ENCODE measurements around the gene BUD31. TPM values are rescaled to one million over a fixed set of nuclear protein-coding genes. Genes with fewer than 3 reads are reported as not detected.

The BUD31 gene
- total and polyA plus RNA-seq, 2 of the 4 experiments (the other 2 are of a cell fraction): 72.6 to 97.2 TPM

- Histone ChIP-seq H4K20me1 (ENCODE audit: insufficient read depth, low read length) (peaks cover 23% of the 10 kb centered on the region), H3K23ac (ENCODE audit: low read depth, low read length) (no peak overlapping the region), H3K79me1 (ENCODE audit: low read depth in 1 of 2, low read length in 2 of 2) (peaks cover 11 to 45% of the 10 kb centered on the region in 2 experiments; a peak in 3 of 4 replicates), H3K4me2 (ENCODE audit: low read depth, low read length) (no peak overlapping the region), H3K4ac (ENCODE audit: low read depth, low read length) (no peak overlapping the region), H2BK5ac (ENCODE audit: low read depth, low read length, poor library complexity, severe bottlenecking) (no peak overlapping the region), H3K56ac (ENCODE audit: extremely low read depth, insufficient read depth, low read length) (no peak overlapping the region), H3K14ac (replicated peaks; ENCODE audit: low read depth, low read length) (no peak overlapping the region), H2AK5ac (ENCODE audit: low read depth, low read length) (no peak overlapping the region), H3K18ac (ENCODE audit: low read depth, low read length) (no peak overlapping the region), H3K9ac (ENCODE audit: low read depth, low read length) (no peak overlapping the region), H2AFZ (replicated peaks; ENCODE audit: low read length, poor library complexity) (no peak overlapping the region), H2BK20ac (ENCODE audit: low read depth, low read length) (no peak overlapping the region), H2AK9ac (replicated peaks; ENCODE audit: low read depth, low read length, poor library complexity) (no peak overlapping the region), H4K91ac (ENCODE audit: insufficient read depth, low read depth, low read length) (no peak overlapping the region), H3K27ac (ENCODE audit: insufficient read depth, low read length) (no peak overlapping the region), H4K5ac (ENCODE audit: low read depth, low read length) (no peak overlapping the region), H3K27me3 (ENCODE audit: control insufficient read depth, insufficient read depth, low read length) (no peaks in the 10 kb centered on the region), H2BK15ac (ENCODE audit: low read depth, low read length) (no peak overlapping the region), H3K4me1 (ENCODE audit: control insufficient read depth, insufficient read depth, low read length) (peaks cover 6% of the 10 kb centered on the region), H4K8ac (ENCODE audit: low read depth in 2 of 2, low read length in 2 of 2) (no peak overlapping the region), H2BK120ac (ENCODE audit: low read depth, low read length) (no peak overlapping the region), H3K9me3 (ENCODE audit: control insufficient read depth, insufficient read depth, low read length) (no peaks in the 10 kb centered on the region), H3K36me3 (ENCODE audit: control insufficient read depth, insufficient read depth, low read length) (peaks cover 32% of the 10 kb centered on the region), H3K4me3 (ENCODE audit: insufficient read depth, low read depth, low read length) (no peak overlapping the region), H3K9me1 (ENCODE audit: insufficient read depth, low read length) (peaks cover 7% of the 10 kb centered on the region)
- ChIA-PET CTCF (no interaction called here), POLR2A (ENCODE audit: unreplicated experiment) (no interaction called here)
- in situ Hi-C loops (cut with MboI; ENCODE audit: low sequenced_read_pairs) (no loop called here), intact Hi-C loops (cut with micrococcal nuclease) (no loop called here), dilution Hi-C loops (cut with HindIII; ENCODE audit: low sequenced_read_pairs, unreplicated experiment) (no loop called here)
- no peak for ATAC-seq (ENCODE audit: low read depth)
- DNase-seq: no peak
- 100% methylated on average over 2 of the region's 11 CpGs; no CpG with 5 or more reads in 1 of the 2 experiments for WGBS, 2 experiments (ENCODE audit: extremely low coverage in 2 of 2, insufficient read length in 1 of 2)
- TF ChIP-seq FOS (IDR thresholded peaks at IDR 0.05; ENCODE audit: low read depth, low read length): no peak
- no peak for TF ChIP-seq SMC3 (IDR thresholded peaks at IDR 0.05; ENCODE audit: low read depth, low read length)
- BruUV-seq (replicated peaks): no TSS peak
Observed at GRCh38 chr7:99366646-99367045, 42.1 kb upstream of the BUD31 start.

Data from IMR-90 (cell line).